Stimulated activated naive CD4-positive, alpha-beta T cell treated with Interleukin-2 at 50 U/mL for 16 hours (primary cell): ENCODE measurements around the gene ELAVL2.
A peak's percentile ranks its signal among the peaks of the same experiment; 100 is the strongest.

ENCODE experiments used
- DNase-seq: peaks from one replicate; lab custom pipeline; 2025; lab: John Stamatoyannopoulos, UW

Gene ELAVL2

DNA sequence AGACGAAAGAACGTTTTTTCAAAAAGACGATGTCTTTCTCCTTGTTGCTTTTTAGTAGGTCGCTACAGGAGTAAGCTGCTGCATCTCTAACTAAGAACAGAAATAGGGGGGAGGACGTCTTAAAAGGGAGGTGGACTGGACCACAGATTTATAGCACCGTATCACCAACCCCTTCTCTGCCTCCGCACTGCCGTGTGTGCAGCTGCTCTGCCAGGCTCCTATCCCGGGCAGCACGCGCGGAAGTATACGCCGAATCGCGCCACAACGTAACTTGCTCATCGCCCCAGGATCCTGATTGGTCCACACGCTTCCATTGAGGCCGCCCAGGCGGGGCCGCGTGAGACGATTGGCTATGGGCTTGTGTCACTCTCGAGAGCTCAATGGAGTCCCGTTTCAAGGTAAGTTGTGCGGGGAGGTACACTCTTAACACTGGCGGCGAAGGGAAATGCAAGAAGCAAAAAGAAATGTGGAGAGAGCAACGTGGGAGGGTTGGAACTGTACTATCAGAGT is at the start of gene ELAVL2:
Gene ELAVL2 (minus strand): TSS at position 121 of the 510 bp plus-strand sequence. CDS start 64,006 bp downstream, outside the sequence.
- DNase-seq = peak; percentile 30

GRCh38 chr9:23858234-23858633 is 32.2 kb upstream of the ELAVL2 start:
- no peak for DNase-seq

- DNase-seq = no peak
Measured at GRCh38 chr9:23855873-23856604, 30.0 kb upstream of the ELAVL2 start.

GRCh38 chr9:23850690-23851629 is 24.9 kb upstream of the ELAVL2 start:
- DNase-seq = no peak

DNA sequence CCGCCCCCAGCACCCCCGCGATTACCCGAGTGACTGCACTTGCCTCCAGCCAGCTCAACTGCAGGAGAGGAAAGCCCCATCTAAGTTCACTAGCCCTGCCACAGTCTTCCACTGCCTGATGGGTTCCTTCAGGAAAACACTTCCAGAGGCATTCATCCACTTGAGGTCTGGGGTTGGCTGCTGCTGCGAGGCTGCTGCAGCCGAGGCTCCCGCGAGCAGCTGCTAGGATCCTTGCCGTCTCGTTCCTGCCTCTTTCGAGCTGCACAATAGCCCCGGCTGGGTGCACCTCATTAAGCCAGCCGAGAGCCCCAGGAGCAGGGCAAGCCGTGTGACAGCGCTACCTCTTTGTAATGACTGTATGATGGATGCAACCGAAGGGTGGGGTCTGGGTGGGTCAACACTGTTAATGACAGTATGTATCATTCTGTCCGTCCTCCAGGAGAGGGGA is 24.2 kb upstream of the ELAVL2 start:
- no peak for DNase-seq

GRCh38 chr9:23849379-23850035 is 23.5 kb upstream of the ELAVL2 start:
- no peak for DNase-seq

- no peak for DNase-seq
Measured at GRCh38 chr9:23842565-23843129, 16.6 kb upstream of the ELAVL2 start.

- no peak for DNase-seq
Measured at GRCh38 chr9:23841304-23841703, 15.3 kb upstream of the ELAVL2 start.

- DNase-seq = no peak
Measured at GRCh38 chr9:23837038-23837437, 11.0 kb upstream of the ELAVL2 start.

DNA sequence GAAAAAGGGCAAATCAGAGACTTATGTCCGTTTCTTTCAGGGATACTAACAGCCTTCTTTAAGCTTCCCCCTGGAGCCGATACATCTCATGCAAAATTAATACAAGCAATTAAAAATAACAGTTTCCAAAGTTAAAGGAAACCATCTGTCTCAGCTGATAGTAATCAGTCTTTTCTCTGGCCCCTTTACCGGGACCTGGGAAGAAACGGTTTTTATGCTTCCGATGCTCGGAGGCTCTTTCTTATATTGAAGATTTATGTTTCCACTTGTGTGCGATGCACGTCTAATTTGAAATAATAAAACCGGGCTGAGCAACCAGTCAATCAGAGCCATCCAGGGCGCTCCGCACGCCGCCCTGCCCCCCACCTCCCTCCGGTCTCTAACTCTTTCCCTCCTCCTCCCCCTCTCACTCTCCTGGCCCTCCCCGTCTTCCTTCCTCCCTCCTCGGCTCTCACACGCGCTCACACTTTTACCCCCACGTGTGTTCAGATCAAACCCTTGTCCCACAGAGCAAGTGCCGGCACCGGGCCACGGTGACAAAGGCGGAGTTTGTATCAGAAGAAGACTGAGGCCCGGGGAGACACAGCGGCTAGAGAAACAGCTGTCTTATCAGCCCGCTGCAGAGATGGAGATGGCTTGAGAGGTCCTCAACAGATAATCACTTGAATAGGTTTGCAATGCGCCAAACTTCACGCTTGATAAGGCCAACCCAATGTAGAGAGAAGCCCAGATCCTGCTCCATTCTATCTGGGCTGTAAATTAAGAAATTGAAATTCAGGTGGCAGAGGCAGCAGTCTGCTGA is 5.1 kb upstream of the ELAVL2 start:
- no peak for DNase-seq

- no peak for DNase-seq
Measured at GRCh38 chr9:23830476-23830805, 4.4 kb upstream of the ELAVL2 start.

DNA sequence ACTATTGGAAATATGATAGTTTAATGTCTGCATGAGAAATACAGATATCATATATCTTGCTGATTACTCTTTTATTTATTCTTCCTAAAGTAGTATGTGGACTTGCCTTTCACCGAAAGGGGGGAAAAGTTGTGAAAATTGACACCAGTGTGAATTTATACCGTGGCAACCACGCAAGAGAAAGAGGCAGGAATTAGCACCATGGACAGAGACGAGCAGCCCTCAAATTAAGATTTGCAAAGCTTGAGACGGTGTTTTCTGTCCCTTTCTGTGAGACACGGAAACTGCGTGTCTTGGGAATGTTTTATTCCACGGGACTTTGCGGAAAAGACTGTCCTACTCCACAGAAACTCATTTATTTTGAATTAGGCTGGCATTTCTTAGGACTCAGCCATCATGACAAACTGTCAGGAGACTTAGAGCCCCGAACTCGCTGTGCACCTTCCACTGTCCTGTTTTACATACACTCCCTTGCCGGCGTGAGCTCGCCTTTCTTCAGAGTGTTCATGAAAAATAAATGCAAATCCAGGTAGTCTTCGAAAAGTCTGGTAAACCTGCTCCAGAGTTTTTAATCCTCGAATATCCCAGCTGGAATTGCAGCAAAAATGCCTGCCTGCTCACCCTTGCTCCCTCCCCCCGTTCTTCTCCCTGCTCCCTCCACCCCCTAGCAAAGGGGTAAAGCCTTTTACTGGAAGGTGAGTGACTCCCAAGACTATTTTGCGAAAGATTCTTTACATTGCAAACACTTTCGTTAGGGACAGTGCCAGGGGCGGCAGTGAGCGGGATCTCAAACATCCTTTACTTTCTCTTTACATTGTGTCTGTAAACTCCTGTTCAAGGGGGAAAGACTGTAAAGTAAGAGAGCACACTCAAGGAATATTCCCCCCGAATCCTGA is 3.8 kb upstream of the ELAVL2 start:
- no peak for DNase-seq

DNA sequence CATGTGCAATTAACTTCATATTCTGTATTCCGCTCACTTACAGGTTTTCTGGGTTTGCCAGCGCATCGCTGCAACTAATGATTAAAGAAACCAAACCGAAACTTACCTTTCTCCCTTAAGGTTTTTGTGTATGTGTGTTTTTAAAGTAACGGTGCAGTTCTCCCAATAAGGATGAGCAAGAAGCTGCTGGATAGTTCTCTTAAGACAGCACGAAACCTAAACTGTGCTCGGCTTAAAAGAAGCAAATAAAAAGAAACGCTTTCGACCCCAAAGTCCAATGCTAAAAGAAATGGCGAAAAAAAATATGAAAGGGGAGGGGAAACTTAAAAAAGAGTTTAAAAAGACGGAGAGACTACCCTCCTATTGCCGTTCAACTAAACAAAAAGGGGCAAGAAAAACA is 340 bp downstream of the ELAVL2 start:
- DNase-seq = no peak

DNA sequence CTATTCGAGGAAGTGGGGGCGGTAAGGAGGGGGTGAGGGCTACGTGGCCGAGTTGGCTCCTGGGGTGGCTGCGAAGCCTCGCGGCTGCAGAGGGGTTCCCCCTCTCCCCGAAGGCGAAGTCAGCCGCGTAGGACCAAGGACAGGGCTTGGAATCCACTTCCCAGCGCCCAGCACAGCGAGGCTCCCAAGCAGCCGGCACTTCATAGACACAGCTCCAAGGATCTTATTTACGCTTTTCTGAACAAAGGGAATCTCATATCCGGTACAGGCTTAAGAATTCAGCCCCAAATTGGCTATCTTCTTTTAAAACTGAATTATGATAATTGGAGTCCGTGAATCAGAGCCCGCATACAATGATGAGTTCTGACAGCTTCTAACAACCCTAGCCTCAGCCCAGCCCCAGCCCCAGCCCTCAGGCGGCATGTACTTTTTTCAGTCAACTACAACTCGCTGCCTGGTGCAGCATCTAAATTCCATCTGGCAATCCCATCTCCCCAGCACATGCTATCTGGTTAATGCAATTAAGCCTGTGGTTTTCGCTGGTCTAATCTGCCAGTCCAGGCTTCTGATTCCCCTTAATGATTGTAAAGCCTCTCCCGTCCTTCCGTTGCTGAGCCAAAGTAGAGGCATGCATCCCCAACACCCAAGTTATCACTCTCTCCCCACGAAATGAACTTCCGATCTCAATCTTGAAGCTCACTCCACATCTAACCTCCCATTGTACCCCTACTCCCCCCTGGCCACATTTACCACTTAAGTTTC is 1.0 kb downstream of the ELAVL2 start:
- no peak for DNase-seq

GRCh38 chr9:23823986-23824829 is 1.8 kb downstream of the ELAVL2 start:
- DNase-seq = no peak

GRCh38 chr9:23823269-23823668 is 2.8 kb downstream of the ELAVL2 start:
- no peak for DNase-seq

- DNase-seq = no peak
Measured at GRCh38 chr9:23822261-23823169, 3.5 kb downstream of the ELAVL2 start.
